AG04450 (cell line): Measurements from ENCODE around the gene CAMKV. TPM values are rescaled to one million over a fixed set of nuclear protein-coding genes. Genes with fewer than 3 reads are reported as not detected.

ENCODE experiments used
- CTCF ChIA-PET: fragments of 300-600, 350-600 bp; formaldehyde crosslinking; extraction: SDS; loops from one replicate; lab custom pipeline; 2022; ENCODE audit warnings: antibody characterized with exemption, inconsistent platforms; lab: Charles Lee
- POLR2A ChIA-PET: fragments of 350-600 bp; formaldehyde crosslinking; extraction: SDS; loops from one replicate; lab custom pipeline; 2021; ENCODE audit warnings: antibody characterized with exemption, inconsistent platforms; lab: Yijun Ruan, JAX
- DNase-seq: peaks from one replicate; pipeline ENCODE4 v3.0.0-alpha.2; 2011; ENCODE audit warnings: low read depth, low spot score
- H3K27ac ChIP-seq: one replicate; pipeline ENCODE4 v1.5.1; 2012; ENCODE audit warnings: low read depth, low read length, control low read depth
- H3K27me3 ChIP-seq: one replicate; pipeline ENCODE4 v1.6.0; 2012; ENCODE audit warnings: low read length; ENCODE audit not compliant: control insufficient read depth, insufficient read depth
- H3K4me3 ChIP-seq: 2 replicates; pipeline ENCODE4 v1.5.1; 2011; ENCODE audit warnings: mild to moderate bottlenecking, low read depth, low read length, control low read depth
- H3K9me3 ChIP-seq: 2 replicates; pipeline ENCODE4 v1.5.1; 2012; ENCODE audit warnings: low read length; ENCODE audit not compliant: control insufficient read depth, insufficient read depth
- polyA plus RNA-seq: library from polyadenylated mRNA; depleted of rRNA; stranded (reverse); fragments of >200 nt; gene quantifications from 2 replicates; pipeline ENCODE4 v1.2.3, GENCODE V29; 2011
- TF ChIP-seq, protein P1 (sequence below): IDR thresholded peaks from 2 replicates; pipeline ENCODE4 v1.5.1; 2011; ENCODE audit warnings: low read depth, low read length, control low read depth, inconsistent platforms

Gene CAMKV
- polyA plus RNA-seq, 1 experiment = not detected

DNA sequence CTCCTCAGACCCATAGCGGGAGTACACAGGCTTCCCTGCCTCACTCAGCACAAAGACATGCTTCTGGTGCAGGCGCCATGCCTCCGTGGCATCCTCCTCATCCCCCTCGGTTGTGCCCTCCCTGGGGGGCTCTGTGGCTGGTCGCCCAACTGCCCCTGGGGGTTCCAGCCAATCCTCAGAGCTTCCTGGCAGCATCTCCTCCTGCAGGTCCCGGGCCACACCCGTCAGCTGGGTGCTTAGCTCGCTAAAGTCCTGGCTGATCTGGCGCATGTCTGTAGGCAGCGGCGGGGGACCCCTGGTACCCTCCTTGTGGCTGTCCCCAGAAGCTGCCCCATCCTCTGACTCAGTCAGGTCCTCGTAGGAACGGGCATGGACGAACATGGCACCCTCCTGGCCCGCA, 41.9 kb upstream of the CAMKV start:
- no peaks in the 10 kb centered on the region for H3K27me3 ChIP-seq
- no peak for DNase-seq
- TF ChIP-seq, protein P1, sequence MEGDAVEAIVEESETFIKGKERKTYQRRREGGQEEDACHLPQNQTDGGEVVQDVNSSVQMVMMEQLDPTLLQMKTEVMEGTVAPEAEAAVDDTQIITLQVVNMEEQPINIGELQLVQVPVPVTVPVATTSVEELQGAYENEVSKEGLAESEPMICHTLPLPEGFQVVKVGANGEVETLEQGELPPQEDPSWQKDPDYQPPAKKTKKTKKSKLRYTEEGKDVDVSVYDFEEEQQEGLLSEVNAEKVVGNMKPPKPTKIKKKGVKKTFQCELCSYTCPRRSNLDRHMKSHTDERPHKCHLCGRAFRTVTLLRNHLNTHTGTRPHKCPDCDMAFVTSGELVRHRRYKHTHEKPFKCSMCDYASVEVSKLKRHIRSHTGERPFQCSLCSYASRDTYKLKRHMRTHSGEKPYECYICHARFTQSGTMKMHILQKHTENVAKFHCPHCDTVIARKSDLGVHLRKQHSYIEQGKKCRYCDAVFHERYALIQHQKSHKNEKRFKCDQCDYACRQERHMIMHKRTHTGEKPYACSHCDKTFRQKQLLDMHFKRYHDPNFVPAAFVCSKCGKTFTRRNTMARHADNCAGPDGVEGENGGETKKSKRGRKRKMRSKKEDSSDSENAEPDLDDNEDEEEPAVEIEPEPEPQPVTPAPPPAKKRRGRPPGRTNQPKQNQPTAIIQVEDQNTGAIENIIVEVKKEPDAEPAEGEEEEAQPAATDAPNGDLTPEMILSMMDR = no peak
- H3K9me3 ChIP-seq = no peaks in the 10 kb centered on the region
- no peak overlapping the region for H3K27ac ChIP-seq
- H3K4me3 ChIP-seq = no peak overlapping the region
- POLR2A ChIA-PET = no interaction called here
- CTCF ChIA-PET = no interaction called here

DNA sequence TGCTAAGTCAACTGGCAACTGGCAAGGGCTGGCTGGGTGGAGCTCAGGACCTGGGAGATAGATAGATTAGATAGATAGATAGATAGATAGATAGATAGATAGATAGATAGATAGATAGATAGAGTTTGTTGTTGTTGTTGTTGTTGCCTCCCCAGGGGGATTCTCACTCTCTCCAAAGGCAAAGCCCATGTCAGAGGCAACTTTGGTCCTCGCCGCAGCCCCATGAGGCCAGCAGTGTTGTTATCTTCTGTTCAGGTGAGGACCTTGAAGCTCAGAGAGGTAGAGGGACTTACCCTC, 41.4 kb upstream of the CAMKV start:
- Histone ChIP-seq H3K27me3 (no peaks in the 10 kb centered on the region), H3K27ac (no peak overlapping the region), H3K9me3 (no peaks in the 10 kb centered on the region), H3K4me3 (no peak overlapping the region)
- DNase-seq = no peak
- TF ChIP-seq, protein P1 = no peak
- ChIA-PET CTCF (no interaction called here), POLR2A (no interaction called here)

GRCh38 chr3:49910409-49911123, 40.9 kb upstream of the CAMKV start:
- no peak for DNase-seq

GRCh38 chr3:49908373-49909199, 38.9 kb upstream of the CAMKV start:
- H3K4me3 ChIP-seq = no peak overlapping the region
- POLR2A ChIA-PET = no interaction called here
- CTCF ChIA-PET = interaction anchor here (1.1 kb wide), 1 partner anchor 207 kb away, joined by 3 read pairs; no protein-coding TSS in a partner anchor
- no peak overlapping the region for H3K27ac ChIP-seq
- no peaks in the 10 kb centered on the region for H3K9me3 ChIP-seq
- TF ChIP-seq, protein P1 = no peak
- no peaks in the 10 kb centered on the region for H3K27me3 ChIP-seq
- DNase-seq = no peak

More at GRCh38 chr3:49910409-49911123, 40.9 kb upstream of the CAMKV start:
- H3K4me3 ChIP-seq = no peak overlapping the region
- TF ChIP-seq, protein P1 = no peak
- H3K27ac ChIP-seq = no peak overlapping the region
- POLR2A ChIA-PET = no interaction called here
- H3K9me3 ChIP-seq = no peaks in the 10 kb centered on the region
- CTCF ChIA-PET = no interaction called here
- H3K27me3 ChIP-seq = no peaks in the 10 kb centered on the region
